ENCODE measurements around the gene ADCYAP1. TPM values are rescaled to one million over a fixed set of nuclear protein-coding genes. Genes with fewer than 3 reads are reported as not detected.

ADCYAP1 gene
- total RNA-seq, 1 experiment from 2014 or later = not detected

DNA sequence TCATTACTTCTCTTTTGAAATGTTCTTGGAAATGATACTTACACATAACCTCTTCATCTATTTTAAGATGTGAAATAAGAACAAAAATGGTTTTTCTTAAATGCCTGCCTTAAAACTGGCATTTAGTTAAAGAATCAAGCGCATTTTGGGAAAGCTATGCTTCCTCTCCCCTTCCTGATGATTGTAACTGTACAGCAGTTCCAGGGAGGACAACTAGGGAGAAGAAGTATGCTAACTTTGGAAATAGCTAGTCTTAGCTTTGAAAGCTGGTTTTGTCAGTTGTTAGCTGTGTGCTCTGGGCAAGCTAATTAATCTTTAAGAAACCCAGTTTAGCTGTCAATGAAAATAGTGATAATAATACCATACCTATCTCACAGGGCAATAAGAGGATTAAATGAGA is 8.4 kb upstream of the ADCYAP1 start:
- no peaks in the 10 kb centered on the region for H3K4me1 Mint-ChIP-seq (ENCODE audit: low read depth, unreplicated experiment)
- intact Hi-C loops (cut with micrococcal nuclease; ENCODE audit: unreplicated experiment) = no loop called here
- no peaks in the 10 kb centered on the region for H3K36me3 ChIP-seq (ENCODE audit: control insufficient read depth, insufficient read depth, low read length)
- no peaks in the 10 kb centered on the region for H3K9me3 ChIP-seq
- H3K9me3 Mint-ChIP-seq (ENCODE audit: unreplicated experiment) = no peaks in the 10 kb centered on the region
- H3K4me3 Mint-ChIP-seq (ENCODE audit: unreplicated experiment) = no peak overlapping the region
- no peak for DNase-seq
- H3K4me3 ChIP-seq (ENCODE audit: low read depth, low read length) = no peak overlapping the region
- H3K27me3 ChIP-seq (replicated peaks; ENCODE audit: control insufficient read depth, insufficient read depth, low read length) = no peaks in the 10 kb centered on the region
- H3K4me1 ChIP-seq = no peaks in the 10 kb centered on the region
- peaks cover 7% of the 10 kb centered on the region for H3K27me3 Mint-ChIP-seq (ENCODE audit: insufficient read depth, unreplicated experiment)
- ChIA-PET POLR2A (no interaction called here), CTCF (no interaction called here)
- no TSS peak for BruUV-seq (replicated peaks)
- H3K36me3 Mint-ChIP-seq (ENCODE audit: insufficient read depth, unreplicated experiment) = no peaks in the 10 kb centered on the region
- H3K27ac Mint-ChIP-seq (ENCODE audit: unreplicated experiment) = no peak overlapping the region
- TF ChIP-seq, protein P1, sequence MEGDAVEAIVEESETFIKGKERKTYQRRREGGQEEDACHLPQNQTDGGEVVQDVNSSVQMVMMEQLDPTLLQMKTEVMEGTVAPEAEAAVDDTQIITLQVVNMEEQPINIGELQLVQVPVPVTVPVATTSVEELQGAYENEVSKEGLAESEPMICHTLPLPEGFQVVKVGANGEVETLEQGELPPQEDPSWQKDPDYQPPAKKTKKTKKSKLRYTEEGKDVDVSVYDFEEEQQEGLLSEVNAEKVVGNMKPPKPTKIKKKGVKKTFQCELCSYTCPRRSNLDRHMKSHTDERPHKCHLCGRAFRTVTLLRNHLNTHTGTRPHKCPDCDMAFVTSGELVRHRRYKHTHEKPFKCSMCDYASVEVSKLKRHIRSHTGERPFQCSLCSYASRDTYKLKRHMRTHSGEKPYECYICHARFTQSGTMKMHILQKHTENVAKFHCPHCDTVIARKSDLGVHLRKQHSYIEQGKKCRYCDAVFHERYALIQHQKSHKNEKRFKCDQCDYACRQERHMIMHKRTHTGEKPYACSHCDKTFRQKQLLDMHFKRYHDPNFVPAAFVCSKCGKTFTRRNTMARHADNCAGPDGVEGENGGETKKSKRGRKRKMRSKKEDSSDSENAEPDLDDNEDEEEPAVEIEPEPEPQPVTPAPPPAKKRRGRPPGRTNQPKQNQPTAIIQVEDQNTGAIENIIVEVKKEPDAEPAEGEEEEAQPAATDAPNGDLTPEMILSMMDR (IDR thresholded peaks at IDR 0.05; ENCODE audit: insufficient read depth in 1 of 2, low read depth in 1 of 2, low read length in 1 of 2, severe bottlenecking in 1 of 2, unreplicated experiment in 1 of 2) = no peak

GRCh38 chr18:901761-902160 is 2.9 kb upstream of the ADCYAP1 start:
- no peak overlapping the region for H3K4me3 Mint-ChIP-seq (ENCODE audit: unreplicated experiment)
- POLR2A ChIA-PET = no interaction called here
- CTCF ChIA-PET = interaction anchor here (0.6 to 2.1 kb wide), 3 partner anchors 60 to 138 kb away, joined by 3 to 6 read pairs (median 5); no protein-coding TSS in a partner anchor
- no peaks in the 10 kb centered on the region for H3K36me3 Mint-ChIP-seq (ENCODE audit: insufficient read depth, unreplicated experiment)
- H3K27me3 ChIP-seq (replicated peaks; ENCODE audit: control insufficient read depth, insufficient read depth, low read length) = no peaks in the 10 kb centered on the region
- H3K9me3 Mint-ChIP-seq (ENCODE audit: unreplicated experiment) = no peaks in the 10 kb centered on the region
- no peak overlapping the region for H3K27ac Mint-ChIP-seq (ENCODE audit: unreplicated experiment)
- no TSS peak for BruUV-seq (replicated peaks)
- H3K9me3 ChIP-seq = no peaks in the 10 kb centered on the region
- H3K4me1 Mint-ChIP-seq (ENCODE audit: low read depth, unreplicated experiment) = no peaks in the 10 kb centered on the region
- TF ChIP-seq, protein P1 (IDR thresholded peaks at IDR 0.05; ENCODE audit: insufficient read depth in 1 of 2, low read depth in 1 of 2, low read length in 1 of 2, severe bottlenecking in 1 of 2, unreplicated experiment in 1 of 2) = no peak
- no peaks in the 10 kb centered on the region for H3K36me3 ChIP-seq (ENCODE audit: control insufficient read depth, insufficient read depth, low read length)
- H3K27me3 Mint-ChIP-seq (ENCODE audit: insufficient read depth, unreplicated experiment) = peaks cover 13% of the 10 kb centered on the region
- no peaks in the 10 kb centered on the region for H3K4me1 ChIP-seq
- DNase-seq = no peak
- H3K4me3 ChIP-seq (ENCODE audit: low read depth, low read length) = no peak overlapping the region
- intact Hi-C loops (cut with micrococcal nuclease; ENCODE audit: unreplicated experiment) = loop anchor here (1.0 kb wide), 1 partner anchor 60 kb away; no protein-coding TSS in a partner anchor

- CTCF ChIA-PET = interaction anchor here (0.6 to 2.1 kb wide), 3 partner anchors 59 to 138 kb away, joined by 3 to 6 read pairs (median 5); no protein-coding TSS in a partner anchor
Observed at GRCh38 chr18:902229-902628, 2.4 kb upstream of the ADCYAP1 start.

More at GRCh38 chr18:902229-902628, 2.4 kb upstream of the ADCYAP1 start:
- Mint-ChIP-seq H3K27ac (ENCODE audit: unreplicated experiment) (no peak overlapping the region), H3K27me3 (ENCODE audit: insufficient read depth, unreplicated experiment) (peaks cover 13% of the 10 kb centered on the region), H3K36me3 (ENCODE audit: insufficient read depth, unreplicated experiment) (no peaks in the 10 kb centered on the region), H3K9me3 (ENCODE audit: unreplicated experiment) (no peaks in the 10 kb centered on the region), H3K4me1 (ENCODE audit: low read depth, unreplicated experiment) (no peaks in the 10 kb centered on the region), H3K4me3 (ENCODE audit: unreplicated experiment) (no peak overlapping the region)
- intact Hi-C loops (cut with micrococcal nuclease; ENCODE audit: unreplicated experiment) = loop anchor here (1.0 kb wide), 1 partner anchor 59 kb away; no protein-coding TSS in a partner anchor
- BruUV-seq (replicated peaks) = no TSS peak
- Histone ChIP-seq H3K36me3 (ENCODE audit: control insufficient read depth, insufficient read depth, low read length) (no peaks in the 10 kb centered on the region), H3K9me3 (no peaks in the 10 kb centered on the region), H3K27me3 (replicated peaks; ENCODE audit: control insufficient read depth, insufficient read depth, low read length) (no peaks in the 10 kb centered on the region), H3K4me3 (ENCODE audit: low read depth, low read length) (no peak overlapping the region), H3K4me1 (no peaks in the 10 kb centered on the region)
- DNase-seq = peak in 1 of 2 experiments; percentile 24
- POLR2A ChIA-PET = no interaction called here
- TF ChIP-seq, protein P1 (IDR thresholded peaks at IDR 0.05; ENCODE audit: insufficient read depth in 1 of 2, low read depth in 1 of 2, low read length in 1 of 2, severe bottlenecking in 1 of 2, unreplicated experiment in 1 of 2) = peak in 1 of 2 experiments; percentile 35

Measured in Caco-2 (cell line).